ENCODE results near the gene GNRH2.

Gene GNRH2

GRCh38 chr20:3067139-3068014 lies 24.0 kb downstream of the GNRH2 start:
- H4K20me1 ChIP-seq (ENCODE audit: insufficient read depth) = no peaks in the 10 kb centered on the region
- no peaks in the 10 kb centered on the region for H3K36me3 ChIP-seq (ENCODE audit: insufficient read depth)
- H2AFZ ChIP-seq (ENCODE audit: low read depth) = no peak overlapping the region
- H3K4me3 ChIP-seq (IDR thresholded peaks at IDR 0.05; ENCODE audit: insufficient read depth, low read depth, low read length) = no peak overlapping the region
- no peaks in the 10 kb centered on the region for H3K4me1 ChIP-seq (ENCODE audit: low read depth, poor library complexity, severe bottlenecking)
- TF ChIP-seq, protein P1, sequence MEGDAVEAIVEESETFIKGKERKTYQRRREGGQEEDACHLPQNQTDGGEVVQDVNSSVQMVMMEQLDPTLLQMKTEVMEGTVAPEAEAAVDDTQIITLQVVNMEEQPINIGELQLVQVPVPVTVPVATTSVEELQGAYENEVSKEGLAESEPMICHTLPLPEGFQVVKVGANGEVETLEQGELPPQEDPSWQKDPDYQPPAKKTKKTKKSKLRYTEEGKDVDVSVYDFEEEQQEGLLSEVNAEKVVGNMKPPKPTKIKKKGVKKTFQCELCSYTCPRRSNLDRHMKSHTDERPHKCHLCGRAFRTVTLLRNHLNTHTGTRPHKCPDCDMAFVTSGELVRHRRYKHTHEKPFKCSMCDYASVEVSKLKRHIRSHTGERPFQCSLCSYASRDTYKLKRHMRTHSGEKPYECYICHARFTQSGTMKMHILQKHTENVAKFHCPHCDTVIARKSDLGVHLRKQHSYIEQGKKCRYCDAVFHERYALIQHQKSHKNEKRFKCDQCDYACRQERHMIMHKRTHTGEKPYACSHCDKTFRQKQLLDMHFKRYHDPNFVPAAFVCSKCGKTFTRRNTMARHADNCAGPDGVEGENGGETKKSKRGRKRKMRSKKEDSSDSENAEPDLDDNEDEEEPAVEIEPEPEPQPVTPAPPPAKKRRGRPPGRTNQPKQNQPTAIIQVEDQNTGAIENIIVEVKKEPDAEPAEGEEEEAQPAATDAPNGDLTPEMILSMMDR (conservative IDR thresholded peaks at IDR 0.05; ENCODE audit: low read depth, low read length) = no peak
- H3K27ac ChIP-seq = no peak overlapping the region
- no peak overlapping the region for H3K9ac ChIP-seq
- no peaks in the 10 kb centered on the region for H3K79me2 ChIP-seq (ENCODE audit: insufficient read depth, low read depth)
- no peaks in the 10 kb centered on the region for H3K27me3 ChIP-seq (ENCODE audit: insufficient read depth, low read depth)
- no peak overlapping the region for H3K4me2 ChIP-seq

DNA sequence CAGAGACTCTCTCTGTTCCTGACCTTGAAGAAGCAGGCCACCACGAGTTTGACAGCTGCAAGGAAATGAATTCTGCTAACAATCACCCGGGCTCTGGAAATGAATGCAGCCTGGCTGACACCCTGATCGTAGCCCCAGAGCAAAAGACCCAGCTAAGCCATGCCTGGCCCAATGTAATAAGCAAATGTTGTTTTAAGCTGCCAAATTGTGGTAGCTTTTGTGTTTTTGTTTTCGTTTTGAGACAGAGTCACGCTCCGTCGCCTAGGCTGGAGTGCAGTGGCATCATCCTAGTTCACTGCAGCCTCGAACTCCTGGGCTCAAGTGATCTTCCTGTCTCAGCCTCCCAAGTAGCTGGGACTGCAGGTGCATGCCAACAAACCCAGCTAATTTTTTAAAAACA lies 24.7 kb downstream of the GNRH2 start:
- no peak overlapping the region for H3K4me2 ChIP-seq
- H3K27ac ChIP-seq = no peak overlapping the region
- TF ChIP-seq, protein P1 (conservative IDR thresholded peaks at IDR 0.05; ENCODE audit: low read depth, low read length) = no peak

DNA sequence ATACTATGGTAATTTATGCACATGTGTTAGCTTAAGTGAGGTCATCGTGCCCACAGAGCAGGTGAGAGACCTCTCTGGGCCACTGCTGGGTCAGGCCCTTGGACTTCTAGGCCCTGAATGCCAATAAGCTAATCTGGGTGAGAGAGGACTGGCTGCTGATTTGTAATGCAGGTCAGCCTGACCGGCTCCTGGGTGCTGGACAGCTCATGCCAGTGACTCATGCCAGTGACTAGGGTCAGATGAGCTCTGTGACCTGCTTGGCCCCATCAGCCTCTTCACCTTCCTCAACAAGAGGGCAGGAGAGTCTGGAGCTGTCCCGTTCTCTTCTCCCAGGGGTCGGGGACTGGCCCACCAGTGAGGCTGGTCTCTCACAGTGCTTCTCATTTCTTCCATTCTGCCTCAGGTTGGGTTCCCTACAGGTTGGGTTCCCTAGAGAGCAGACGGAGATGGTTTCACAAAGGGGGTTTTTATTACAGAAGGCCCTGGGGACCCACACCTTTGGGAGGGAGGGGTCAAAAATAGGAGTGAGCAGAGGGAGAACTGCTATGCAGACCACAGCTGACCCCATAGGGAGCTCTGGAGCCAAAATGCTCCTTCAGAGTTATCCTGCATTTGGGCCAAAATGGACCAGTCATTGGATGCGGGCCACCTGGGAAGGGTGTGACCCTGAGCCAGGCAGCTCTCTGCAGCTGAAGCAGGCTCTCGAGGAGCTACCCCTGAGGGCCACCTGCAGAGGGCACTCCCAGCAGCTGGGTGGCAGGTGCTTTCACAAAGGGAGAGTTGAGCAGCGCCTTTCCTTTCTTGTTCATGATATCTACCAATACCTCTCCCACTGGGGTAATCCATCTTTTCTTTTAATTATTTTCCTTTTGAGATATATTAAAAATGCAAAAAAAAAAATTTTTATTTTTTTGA lies 25.8 kb downstream of the GNRH2 start:
- Histone ChIP-seq H3K4me3 (IDR thresholded peaks at IDR 0.05; ENCODE audit: insufficient read depth, low read depth, low read length) (no peak overlapping the region), H2AFZ (ENCODE audit: low read depth) (no peak overlapping the region), H3K36me3 (ENCODE audit: insufficient read depth) (no peaks in the 10 kb centered on the region), H4K20me1 (ENCODE audit: insufficient read depth) (no peaks in the 10 kb centered on the region), H3K9ac (no peak overlapping the region), H3K4me1 (ENCODE audit: low read depth, poor library complexity, severe bottlenecking) (no peaks in the 10 kb centered on the region), H3K4me2 (no peak overlapping the region), H3K27ac (no peak overlapping the region), H3K27me3 (ENCODE audit: insufficient read depth, low read depth) (no peaks in the 10 kb centered on the region), H3K79me2 (ENCODE audit: insufficient read depth, low read depth) (no peaks in the 10 kb centered on the region)
- TF ChIP-seq, protein P1 (conservative IDR thresholded peaks at IDR 0.05; ENCODE audit: low read depth, low read length) = no peak

More for the DNA sequence above, 24.7 kb downstream of the GNRH2 start:
- no peaks in the 10 kb centered on the region for H3K4me1 ChIP-seq (ENCODE audit: low read depth, poor library complexity, severe bottlenecking)
- H3K36me3 ChIP-seq (ENCODE audit: insufficient read depth) = no peaks in the 10 kb centered on the region
- no peak overlapping the region for H2AFZ ChIP-seq (ENCODE audit: low read depth)
- H4K20me1 ChIP-seq (ENCODE audit: insufficient read depth) = no peaks in the 10 kb centered on the region
- no peak overlapping the region for H3K9ac ChIP-seq
- no peaks in the 10 kb centered on the region for H3K27me3 ChIP-seq (ENCODE audit: insufficient read depth, low read depth)
- H3K4me3 ChIP-seq (IDR thresholded peaks at IDR 0.05; ENCODE audit: insufficient read depth, low read depth, low read length) = no peak overlapping the region
- no peaks in the 10 kb centered on the region for H3K79me2 ChIP-seq (ENCODE audit: insufficient read depth, low read depth)

- TF ChIP-seq, protein P1 (conservative IDR thresholded peaks at IDR 0.05; ENCODE audit: low read depth, low read length) = no peak
- no peaks in the 10 kb centered on the region for H3K79me2 ChIP-seq (ENCODE audit: insufficient read depth, low read depth)
- no peak overlapping the region for H3K9ac ChIP-seq
Measured at GRCh38 chr20:3070725-3071124, 27.3 kb downstream of the GNRH2 start.

More at GRCh38 chr20:3070725-3071124, 27.3 kb downstream of the GNRH2 start:
- no peak overlapping the region for H3K27ac ChIP-seq
- H3K27me3 ChIP-seq (ENCODE audit: insufficient read depth, low read depth) = no peaks in the 10 kb centered on the region
- H2AFZ ChIP-seq (ENCODE audit: low read depth) = no peak overlapping the region
- H3K4me2 ChIP-seq = no peak overlapping the region
- no peak overlapping the region for H3K4me3 ChIP-seq (IDR thresholded peaks at IDR 0.05; ENCODE audit: insufficient read depth, low read depth, low read length)
- no peaks in the 10 kb centered on the region for H3K36me3 ChIP-seq (ENCODE audit: insufficient read depth)
- no peaks in the 10 kb centered on the region for H4K20me1 ChIP-seq (ENCODE audit: insufficient read depth)
- no peaks in the 10 kb centered on the region for H3K4me1 ChIP-seq (ENCODE audit: low read depth, poor library complexity, severe bottlenecking)
